H1 (cell line): ENCODE data around the gene ADD2. TPM values are rescaled to one million over a fixed set of nuclear protein-coding genes. Genes with fewer than 3 reads are reported as not detected.

ENCODE experiments used
- polyA plus RNA-seq, 7 experiments: library from polyadenylated mRNA; depleted of rRNA in 3 of 7; stranded (reverse) in 5 of 7; unstranded in 2 of 7; fragments of >200 nt in 5 of 7; fragments of 200-250 nt in 2 of 7; gene quantifications; 1 replicate in 5 of 7; 2 replicates in 1 of 7; 4 replicates in 1 of 7; pipeline versions ENCODE4 v1.2.1 to v1.2.3, GENCODE V29; 2011 to 2013; ENCODE audit warnings: missing spikeins in 2 of 7, mixed read lengths in 2 of 7
- total RNA-seq: library from RNA; stranded (reverse); fragmentation: NEBNext Ultra II Directional; extraction: Animal tissue kit (Norgen Biotek cat#: 25700); gene quantifications from 2 replicates; pipeline ENCODE4 v1.2.1, GENCODE V29; 2021
- TF ChIP-seq, protein P1 (sequence below), 3 experiments: IDR thresholded peaks; 1 replicate in 2 of 3; 2 replicates in 1 of 3; pipeline versions ENCODE4 v1.5.1 to v1.6.1; 2011; ENCODE audit warnings: low read length in 3 of 3, mild to moderate bottlenecking in 3 of 3, inconsistent platforms in 2 of 3, low read depth in 1 of 3, moderate library complexity in 1 of 3; ENCODE audit not compliant: insufficient read depth in 1 of 3; ENCODE audit errors: control extremely low read depth in 1 of 3

Gene ADD2
- total and polyA plus RNA-seq, 2 of the 8 experiments (the other 6 are each of a cell fraction or from before 2014, with no cell fraction given) = 58.5 to 170 TPM

DNA sequence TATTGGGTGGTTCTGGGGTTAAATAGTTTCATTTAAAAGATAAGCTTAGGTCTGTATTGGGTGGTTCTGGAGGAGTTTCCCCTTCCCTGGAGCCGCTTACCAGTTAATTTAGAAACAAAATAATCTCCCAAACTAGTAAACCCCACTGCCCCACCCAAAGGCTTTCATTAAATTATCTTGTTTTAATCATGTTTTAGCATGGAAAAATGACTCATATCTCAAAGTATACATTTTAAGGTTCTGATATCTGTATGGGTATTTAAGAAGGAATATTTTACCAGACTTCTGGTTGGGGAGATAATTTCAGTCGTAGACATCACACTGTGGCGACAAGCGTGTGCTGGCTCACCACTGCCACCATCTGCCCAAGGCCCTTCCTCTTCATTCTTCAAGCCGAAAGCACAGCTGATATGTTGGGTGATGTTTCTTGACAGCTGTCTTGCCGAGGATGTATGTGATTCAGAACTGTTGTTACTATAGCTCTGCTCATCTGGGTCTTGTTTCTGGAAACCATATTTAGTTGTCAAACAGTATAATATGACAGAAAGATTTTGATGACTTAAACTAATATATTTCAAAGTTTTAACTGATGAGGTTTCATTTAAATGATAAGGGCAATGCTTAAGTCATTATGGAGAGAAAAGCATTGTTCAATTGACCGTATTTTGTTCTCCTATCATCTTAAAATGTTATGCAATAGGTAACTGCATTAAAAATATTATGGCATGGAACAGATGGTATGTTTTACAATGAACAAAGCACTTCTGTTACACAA is 17.3 kb upstream of the ADD2 start (continued):
- TF ChIP-seq, protein P1, sequence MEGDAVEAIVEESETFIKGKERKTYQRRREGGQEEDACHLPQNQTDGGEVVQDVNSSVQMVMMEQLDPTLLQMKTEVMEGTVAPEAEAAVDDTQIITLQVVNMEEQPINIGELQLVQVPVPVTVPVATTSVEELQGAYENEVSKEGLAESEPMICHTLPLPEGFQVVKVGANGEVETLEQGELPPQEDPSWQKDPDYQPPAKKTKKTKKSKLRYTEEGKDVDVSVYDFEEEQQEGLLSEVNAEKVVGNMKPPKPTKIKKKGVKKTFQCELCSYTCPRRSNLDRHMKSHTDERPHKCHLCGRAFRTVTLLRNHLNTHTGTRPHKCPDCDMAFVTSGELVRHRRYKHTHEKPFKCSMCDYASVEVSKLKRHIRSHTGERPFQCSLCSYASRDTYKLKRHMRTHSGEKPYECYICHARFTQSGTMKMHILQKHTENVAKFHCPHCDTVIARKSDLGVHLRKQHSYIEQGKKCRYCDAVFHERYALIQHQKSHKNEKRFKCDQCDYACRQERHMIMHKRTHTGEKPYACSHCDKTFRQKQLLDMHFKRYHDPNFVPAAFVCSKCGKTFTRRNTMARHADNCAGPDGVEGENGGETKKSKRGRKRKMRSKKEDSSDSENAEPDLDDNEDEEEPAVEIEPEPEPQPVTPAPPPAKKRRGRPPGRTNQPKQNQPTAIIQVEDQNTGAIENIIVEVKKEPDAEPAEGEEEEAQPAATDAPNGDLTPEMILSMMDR (IDR thresholded peaks at IDR 0.05; ENCODE audit: control extremely low read depth in 1 of 3, insufficient read depth in 1 of 3, low read depth in 1 of 3, low read length in 3 of 3) = peak; percentile 82 to 90 (median 84)
